Osteoblast (primary cell): ENCODE data around the gene SCAI. TPM values are rescaled to one million over a fixed set of nuclear protein-coding genes. Genes with fewer than 3 reads are reported as not detected.

Experiments
- DNase-seq: peaks from one replicate; pipeline ENCODE4 v3.0.0; 2011; ENCODE audit warnings: low spot score, mixed read lengths; ENCODE audit not compliant: insufficient read length; ENCODE audit errors: missing footprints
- H2AFZ ChIP-seq: 2 replicates; pipeline ENCODE4 v1.6.0; 2011; ENCODE audit warnings: mild to moderate bottlenecking, low read length
- H3K27ac ChIP-seq: 2 replicates; pipeline ENCODE4 v1.5.1; 2011; ENCODE audit warnings: mild to moderate bottlenecking, low read depth, low read length, moderate library complexity
- H3K27me3 ChIP-seq: 2 replicates; pipeline ENCODE4 v1.6.0; 2012; ENCODE audit warnings: mild to moderate bottlenecking, control low read depth, inconsistent platforms, low read length, moderate library complexity; ENCODE audit not compliant: insufficient read depth
- H3K36me3 ChIP-seq: 2 replicates; pipeline ENCODE4 v1.5.1; 2011; ENCODE audit warnings: mild to moderate bottlenecking, low read length, control low read depth, moderate library complexity; ENCODE audit not compliant: insufficient read depth
- H3K4me1 ChIP-seq: 2 replicates; pipeline ENCODE4 v1.5.1; 2011; ENCODE audit warnings: mild to moderate bottlenecking, low read length, control low read depth, moderate library complexity; ENCODE audit not compliant: insufficient read depth
- H3K4me2 ChIP-seq: 2 replicates; pipeline ENCODE4 v1.6.0; 2011; ENCODE audit warnings: mild to moderate bottlenecking, low read length; ENCODE audit not compliant: insufficient read depth
- H3K4me3 ChIP-seq: fragments of 200-600 bp; sonication (generic); 3 replicates; pipeline ENCODE4 v1.5.1; 2012; ENCODE audit warnings: mild to moderate bottlenecking, low read length, inconsistent platforms; ENCODE audit not compliant: insufficient read depth
- H3K79me2 ChIP-seq: 2 replicates; pipeline ENCODE4 v1.6.0; 2012; ENCODE audit warnings: mild to moderate bottlenecking, low read length, control low read depth, inconsistent platforms; ENCODE audit not compliant: insufficient read depth
- H3K9me3 ChIP-seq: 2 replicates; pipeline ENCODE4 v1.5.1; 2011; ENCODE audit warnings: low read depth, low read length, control low read depth
- H4K20me1 ChIP-seq: 2 replicates; pipeline ENCODE4 v1.6.0; 2012; ENCODE audit warnings: mild to moderate bottlenecking, low read length, control low read depth; ENCODE audit not compliant: insufficient read depth
- total RNA-seq: library from RNA; depleted of rRNA; stranded (reverse); fragments of >200 nt; gene quantifications from 2 replicates; pipeline ENCODE4 v1.2.3, GENCODE V29; 2012
- TF ChIP-seq, protein P1 (sequence below): IDR thresholded peaks from 2 replicates; pipeline ENCODE4 v1.5.1; 2011; ENCODE audit warnings: mild to moderate bottlenecking, low read depth, low read length, moderate library complexity; ENCODE audit errors: extremely low read depth

The SCAI gene
- total RNA-seq, 1 donor, result 11.2 TPM

DNA sequence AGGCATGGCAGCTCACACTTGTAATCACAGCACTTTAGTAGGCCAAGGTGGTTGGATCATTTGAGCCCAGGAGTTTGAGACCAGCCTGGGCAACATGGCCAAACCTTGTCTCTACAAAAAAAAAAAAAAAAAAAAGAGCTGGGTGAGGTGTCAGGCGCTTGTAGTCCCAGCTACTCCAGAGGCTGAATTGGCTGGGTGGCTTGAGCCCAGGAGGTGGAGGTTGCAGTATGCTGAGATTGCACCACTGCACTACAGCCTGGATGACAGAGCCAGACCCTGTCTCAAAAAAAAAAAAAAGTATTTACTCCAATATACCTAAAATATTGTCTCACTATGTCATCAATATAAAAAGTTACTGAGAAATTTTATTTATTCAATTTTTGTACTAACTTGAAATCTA, 2.8 kb downstream of the SCAI start:
- DNase-seq, result no peak
- H3K4me2 ChIP-seq, result no peak overlapping the region

DNA sequence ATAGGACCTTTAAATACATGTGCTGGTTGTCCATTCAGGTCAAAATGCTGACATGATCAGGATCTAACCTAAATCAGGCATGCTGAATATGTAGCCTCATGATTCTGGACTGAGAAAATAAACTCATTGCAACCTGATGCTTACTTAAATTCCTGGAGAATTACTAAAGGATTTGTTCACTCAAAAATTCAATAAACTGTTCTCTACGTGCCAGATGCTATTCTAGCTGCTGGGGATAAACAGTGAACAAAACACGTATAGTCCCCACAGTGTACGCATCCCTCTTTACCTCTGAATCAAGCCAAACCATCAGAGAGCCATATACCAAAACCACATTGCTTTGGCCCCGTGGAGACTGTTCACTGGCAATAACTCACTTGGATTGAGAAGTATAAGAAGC, 6.1 kb downstream of the SCAI start:
- Histone ChIP-seq H4K20me1 (no peaks in the 10 kb centered on the region), H3K36me3 (no peaks in the 10 kb centered on the region), H3K4me2 (peak overlapping the region; percentile 52), H3K4me1 (peaks cover 10% of the 10 kb centered on the region), H3K27me3 (no peaks in the 10 kb centered on the region), H3K9me3 (peaks cover 2% of the 10 kb centered on the region), H3K79me2 (peaks cover 9% of the 10 kb centered on the region), H3K27ac (peak overlapping the region; percentile 1), H3K4me3 (no peak overlapping the region), H2AFZ (no peak overlapping the region)
- TF ChIP-seq, protein P1, sequence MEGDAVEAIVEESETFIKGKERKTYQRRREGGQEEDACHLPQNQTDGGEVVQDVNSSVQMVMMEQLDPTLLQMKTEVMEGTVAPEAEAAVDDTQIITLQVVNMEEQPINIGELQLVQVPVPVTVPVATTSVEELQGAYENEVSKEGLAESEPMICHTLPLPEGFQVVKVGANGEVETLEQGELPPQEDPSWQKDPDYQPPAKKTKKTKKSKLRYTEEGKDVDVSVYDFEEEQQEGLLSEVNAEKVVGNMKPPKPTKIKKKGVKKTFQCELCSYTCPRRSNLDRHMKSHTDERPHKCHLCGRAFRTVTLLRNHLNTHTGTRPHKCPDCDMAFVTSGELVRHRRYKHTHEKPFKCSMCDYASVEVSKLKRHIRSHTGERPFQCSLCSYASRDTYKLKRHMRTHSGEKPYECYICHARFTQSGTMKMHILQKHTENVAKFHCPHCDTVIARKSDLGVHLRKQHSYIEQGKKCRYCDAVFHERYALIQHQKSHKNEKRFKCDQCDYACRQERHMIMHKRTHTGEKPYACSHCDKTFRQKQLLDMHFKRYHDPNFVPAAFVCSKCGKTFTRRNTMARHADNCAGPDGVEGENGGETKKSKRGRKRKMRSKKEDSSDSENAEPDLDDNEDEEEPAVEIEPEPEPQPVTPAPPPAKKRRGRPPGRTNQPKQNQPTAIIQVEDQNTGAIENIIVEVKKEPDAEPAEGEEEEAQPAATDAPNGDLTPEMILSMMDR, result no peak
- DNase-seq, result no peak

More for the DNA sequence above, 2.8 kb downstream of the SCAI start:
- Histone ChIP-seq H3K9me3 (no peaks in the 10 kb centered on the region), H4K20me1 (no peaks in the 10 kb centered on the region), H3K79me2 (peaks cover 2% of the 10 kb centered on the region), H2AFZ (no peak overlapping the region), H3K27me3 (no peaks in the 10 kb centered on the region), H3K27ac (no peak overlapping the region), H3K4me1 (peaks cover 15% of the 10 kb centered on the region), H3K4me3 (no peak overlapping the region), H3K36me3 (no peaks in the 10 kb centered on the region)
- TF ChIP-seq, protein P1, result no peak

DNA sequence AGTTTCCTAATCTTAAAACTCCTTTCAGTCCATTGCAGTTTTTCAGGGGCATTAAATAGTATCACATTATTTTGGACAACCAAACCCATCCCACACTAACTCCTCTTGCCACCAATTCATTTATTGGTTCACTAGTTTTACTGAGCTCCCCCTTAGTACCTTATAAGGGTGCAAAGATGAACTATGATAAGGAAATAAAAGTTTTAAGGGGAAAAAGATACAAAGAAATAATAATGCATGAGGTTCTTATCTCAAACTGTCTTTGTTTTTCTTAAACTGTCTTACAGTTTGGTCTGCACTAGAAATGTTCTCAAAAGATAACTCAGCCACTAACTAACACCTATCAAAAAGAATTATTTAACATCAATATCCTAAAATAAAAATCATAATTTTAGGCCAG, 8.4 kb downstream of the SCAI start:
- no peak for DNase-seq
- no peaks in the 10 kb centered on the region for H3K36me3 ChIP-seq
- H3K9me3 ChIP-seq, result peaks cover 2% of the 10 kb centered on the region
- H3K4me2 ChIP-seq, result no peak overlapping the region
- H3K79me2 ChIP-seq, result peaks cover 11% of the 10 kb centered on the region
- TF ChIP-seq, protein P1, result no peak
- no peak overlapping the region for H3K27ac ChIP-seq
- H4K20me1 ChIP-seq, result no peaks in the 10 kb centered on the region
- H2AFZ ChIP-seq, result no peak overlapping the region
- H3K4me1 ChIP-seq, result peaks cover 11% of the 10 kb centered on the region
- H3K4me3 ChIP-seq, result no peak overlapping the region
- H3K27me3 ChIP-seq, result no peaks in the 10 kb centered on the region

DNA sequence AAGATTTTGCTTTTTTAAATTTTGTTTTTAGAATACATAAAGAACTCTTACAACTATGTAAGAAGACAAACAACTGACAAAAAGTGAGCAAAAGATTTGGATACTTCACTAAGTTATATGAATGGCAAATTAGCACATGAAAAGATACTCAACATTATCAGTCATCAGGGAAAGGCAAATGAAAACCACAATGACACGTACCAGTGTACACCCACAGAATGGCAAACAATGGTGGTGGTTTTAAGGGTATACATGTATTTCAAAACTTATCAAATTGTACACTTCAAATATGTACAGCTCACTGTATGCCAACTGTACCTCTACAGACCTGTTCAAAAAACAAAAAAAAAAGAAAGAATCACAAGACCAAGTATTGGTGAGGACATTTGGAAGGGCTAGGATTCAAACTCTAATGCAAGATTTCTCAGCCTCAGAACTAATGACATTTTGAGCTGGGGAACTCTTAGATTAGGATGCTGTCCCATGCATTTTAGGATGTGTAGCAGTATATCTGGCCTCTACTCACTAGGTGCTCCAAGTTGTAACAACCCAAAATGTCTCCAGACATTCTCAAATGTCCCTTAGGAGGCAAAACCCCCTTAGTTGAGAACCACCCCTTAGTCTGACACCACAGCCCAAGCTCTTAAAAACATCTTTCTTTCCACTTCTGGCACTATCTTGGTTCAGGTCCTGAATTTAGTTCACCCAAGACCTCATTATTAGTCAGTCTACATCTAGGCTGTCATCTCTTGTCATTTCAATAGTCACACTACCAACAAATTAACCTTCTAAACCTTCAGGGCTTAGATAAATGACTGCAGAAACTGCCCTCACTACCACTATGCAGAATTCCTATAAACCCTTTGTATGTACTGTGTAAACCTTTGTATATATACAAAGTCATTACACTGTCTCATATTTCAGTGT, 9.7 kb downstream of the SCAI start:
- H4K20me1 ChIP-seq, result no peaks in the 10 kb centered on the region
- no peak overlapping the region for H3K27ac ChIP-seq
- H3K27me3 ChIP-seq, result no peaks in the 10 kb centered on the region
- H3K4me3 ChIP-seq, result no peak overlapping the region
- H3K4me1 ChIP-seq, result peaks cover 11% of the 10 kb centered on the region
- H3K9me3 ChIP-seq, result peaks cover 2% of the 10 kb centered on the region
- no peak for DNase-seq
- H2AFZ ChIP-seq, result no peak overlapping the region
- TF ChIP-seq, protein P1, result no peak
- no peak overlapping the region for H3K4me2 ChIP-seq
- H3K36me3 ChIP-seq, result no peaks in the 10 kb centered on the region
- peaks cover 11% of the 10 kb centered on the region for H3K79me2 ChIP-seq
